GM12878 (cell line): Measurements from ENCODE around the gene APLP2. TPM values are rescaled to one million over a fixed set of nuclear protein-coding genes. Genes with fewer than 3 reads are reported as not detected.

Experiments
- ATAC-seq: fragments of 200-7000 bp; cut with Tn5 transposase; 3 replicates; pipeline ENCODE4 v1.9.1; 2020; ENCODE audit warnings: mild to moderate bottlenecking, moderate library complexity
- BruUV-seq: library from RNA; stranded (reverse); fragments of 400-500 nt; replicated peaks from 2 replicates; lab custom pipeline; 2021; lab: Mats Ljungman, UMichigan
- CTCF ChIA-PET: fragments of 300-600 bp; sonication (Branson Sonifier 250); formaldehyde crosslinking; extraction: SDS; loops from one replicate; lab custom pipeline; 2021; ENCODE audit warnings: inconsistent platforms; lab: Yijun Ruan, JAX
- POLR2A ChIA-PET: fragments of 350-600 bp; formaldehyde crosslinking; extraction: SDS; loops from one replicate; lab custom pipeline; 2021; ENCODE audit warnings: inconsistent platforms; lab: Charles Lee
- RAD21 ChIA-PET: fragments of 300-600 bp; sonication (Branson Sonifier 250); formaldehyde crosslinking; loops from one replicate; lab custom pipeline; 2023; ENCODE audit warnings: antibody characterized with exemption; ENCODE audit not compliant: unreplicated experiment; lab: Charles Lee
- SMC1A ChIA-PET: fragments of 300-600 bp; sonication (Branson Sonifier 250); formaldehyde crosslinking; loops from one replicate; lab custom pipeline; 2023; ENCODE audit not compliant: unreplicated experiment, uncharacterized antibody; lab: Charles Lee
- DNase-seq: peaks from one replicate; pipeline ENCODE4 v3.0.0-alpha.2; 2011; ENCODE audit warnings: low read depth, low spot score
- FAIRE-seq: peaks from 3 replicates; lab custom pipeline; 2011; peaks lifted over from hg19 to GRCh38; lab: Jason Lieb, UNC
- H2AFZ ChIP-seq: 2 replicates; pipeline ENCODE4 v1.6.0; 2011; ENCODE audit warnings: low read depth, low read length, control low read depth; ENCODE audit not compliant: control insufficient read depth
- H3K27ac ChIP-seq: 2 replicates; pipeline ENCODE4 v1.5.1; 2011; ENCODE audit warnings: control low read depth; ENCODE audit not compliant: control insufficient read depth, insufficient read depth
- H3K27me3 ChIP-seq, 2 experiments: replicated peaks in 1 of 2; 2 replicates each; pipeline versions ENCODE4 v1.6.0 to v1.6.1; 2011; ENCODE audit warnings: low read length in 1 of 2; ENCODE audit not compliant: control insufficient read depth in 2 of 2, insufficient read depth in 2 of 2
- H3K36me3 ChIP-seq, 2 experiments: 2 replicates each; pipeline ENCODE4 v1.5.1; 2011; ENCODE audit warnings: low read length in 1 of 2; ENCODE audit not compliant: control insufficient read depth in 2 of 2, insufficient read depth in 2 of 2
- H3K4me1 ChIP-seq: 2 replicates; pipeline ENCODE4 v1.6.1; 2011; ENCODE audit warnings: mild to moderate bottlenecking, low read length, moderate library complexity, mixed read lengths; ENCODE audit not compliant: control insufficient read depth, insufficient read depth
- H3K4me2 ChIP-seq: 2 replicates; pipeline ENCODE4 v1.6.0; 2011; ENCODE audit warnings: control low read depth; ENCODE audit not compliant: control insufficient read depth, insufficient read depth
- H3K4me3 ChIP-seq: fragments of 200-600 bp; sonication (generic); 2 replicates; pipeline ENCODE4 v1.5.1; 2016
- H3K79me2 ChIP-seq: 2 replicates; pipeline ENCODE4 v1.6.0; 2011; ENCODE audit warnings: low read length; ENCODE audit not compliant: control insufficient read depth, insufficient read depth
- H3K9ac ChIP-seq: 2 replicates; pipeline ENCODE4 v1.8.0; 2011; ENCODE audit warnings: low read length, control low read depth, mixed read lengths; ENCODE audit not compliant: control insufficient read depth, insufficient read depth
- H3K9me3 ChIP-seq: replicated peaks from 3 replicates; pipeline ENCODE4 v1.5.1; 2011; ENCODE audit warnings: mild to moderate bottlenecking, low read length; ENCODE audit not compliant: control insufficient read depth, insufficient read depth
- H4K20me1 ChIP-seq: 2 replicates; pipeline ENCODE4 v1.6.0; 2011; ENCODE audit not compliant: control insufficient read depth, insufficient read depth
- ATF2 ChIP-seq: IDR thresholded peaks from 2 replicates; pipeline ENCODE4 v1.6.1; 2012; ENCODE audit warnings: low read length, inconsistent platforms
- BCL3 ChIP-seq: IDR thresholded peaks from 2 replicates; pipeline ENCODE4 v1.6.1; 2011; ENCODE audit warnings: borderline replicate concordance, low read depth, mild to moderate bottlenecking, moderate library complexity, low read length; ENCODE audit not compliant: insufficient read depth, poor library complexity, severe bottlenecking
- CHD2 ChIP-seq: IDR thresholded peaks from 2 replicates; pipeline ENCODE4 v1.6.1; 2011; ENCODE audit warnings: low read depth, low read length, improper control_type of control experiment, borderline replicate concordance
- HDAC2 ChIP-seq: fragments of 200-600 bp; sonication (generic); IDR thresholded peaks from 2 replicates; pipeline ENCODE4 v1.6.1; 2017
- IKZF1 ChIP-seq: fragments of 450-650 bp; conservative IDR thresholded peaks from 2 replicates; pipeline ENCODE4 v1.6.1; 2017; ENCODE audit warnings: antibody characterized with exemption, mild to moderate bottlenecking
- JUNB ChIP-seq: IDR thresholded peaks from 2 replicates; pipeline ENCODE4 v1.6.1; 2016; ENCODE audit warnings: antibody characterized with exemption, mild to moderate bottlenecking
- MEF2A ChIP-seq: IDR thresholded peaks from 2 replicates; pipeline ENCODE4 v1.6.1; 2011; ENCODE audit warnings: low read depth, mild to moderate bottlenecking, low read length, moderate library complexity; ENCODE audit not compliant: insufficient read depth
- MTA2 ChIP-seq: fragments of 450-650 bp; IDR thresholded peaks from 2 replicates; pipeline ENCODE4 v1.6.1; 2016; ENCODE audit warnings: low read depth, mild to moderate bottlenecking, moderate library complexity
- MYB ChIP-seq: fragments of 150-350 bp; IDR thresholded peaks from 2 replicates; pipeline ENCODE4 v1.6.1; 2014; ENCODE audit warnings: mild to moderate bottlenecking, low read depth, low read length, borderline replicate concordance
- NR2F1 ChIP-seq: fragments of 450-650 bp; conservative IDR thresholded peaks from 2 replicates; pipeline ENCODE4 v1.6.1; 2017; ENCODE audit warnings: mild to moderate bottlenecking
- PRDM15 ChIP-seq: fragments of 450-650 bp; formaldehyde crosslinking; IDR thresholded peaks from 2 replicates; pipeline ENCODE4 v1.4.0; 2020; ENCODE audit warnings: mild to moderate bottlenecking, moderate library complexity
- SMARCA5 ChIP-seq: fragments of 450-650 bp; IDR thresholded peaks from 2 replicates; pipeline ENCODE4 v1.6.1; 2017; ENCODE audit warnings: mild to moderate bottlenecking
- ZNF622 ChIP-seq: fragments of 450-650 bp; IDR thresholded peaks from 2 replicates; pipeline ENCODE4 v1.6.1; 2017; ENCODE audit warnings: mild to moderate bottlenecking, inconsistent platforms
- WGBS: methylation state at CpG from one replicate; pipeline ENCODE4 v1.1.6; 2016; ENCODE audit warnings: low lambda C conversion rate; ENCODE audit not compliant: insufficient replicate concordance, insufficient coverage; ENCODE audit errors: missing lambda C conversion rate; 5-methylcytosine and 5-hydroxymethylcytosine counted together
- in situ Hi-C: fragments of 300-500 bp; cut with MboI; formaldehyde crosslinking; loops from 9 replicates; pipeline ENCODE4 v1.14.3; 2018; ENCODE audit warnings: mixed read lengths
- intact Hi-C: fragments of 100-400 bp; cut with micrococcal nuclease; formaldehyde crosslinking; loops from one replicate; pipeline ENCODE4 v1.14.2; 2022; ENCODE audit not compliant: unreplicated experiment
- polyA plus RNA-seq, 11 experiments: library from polyadenylated mRNA; depleted of rRNA in 4 of 11; unstranded in 6 of 11; stranded (reverse) in 5 of 11; fragments of >200 nt; fragmentation: Nextera tagmentation in 4 of 11; fragmentation: Illumina TruSeq in 1 of 11; extraction: Ambion mirVana in 4 of 11; extraction: Trizol in 1 of 11; gene quantifications; 1 replicate in 1 of 11; 2 replicates in 10 of 11; pipeline versions ENCODE4 v1.2.1 to v1.2.3, GENCODE V29; 2011 to 2016; ENCODE audit warnings: inconsistent platforms in 2 of 11, missing spikeins in 2 of 11, low read depth in 1 of 11
- total RNA-seq, 4 experiments: library from RNA; depleted of rRNA in 3 of 4; stranded (reverse); fragments of >200 nt in 3 of 4; fragmentation: Illumina TruSeq in 1 of 4; extraction: Trizol in 1 of 4; gene quantifications; 2 replicates each; pipeline versions ENCODE4 v1.2.1 to v1.2.3, GENCODE V29; 2013 to 2021
- TF ChIP-seq, protein P1 (sequence below): fragments of 450-650 bp; IDR thresholded peaks from 2 replicates; pipeline ENCODE4 v1.6.1; 2017; ENCODE audit warnings: mild to moderate bottlenecking, moderate library complexity

Gene APLP2
- total and polyA plus RNA-seq, 10 of the 15 experiments (the other 5 are each of a cell fraction or from before 2014, with no cell fraction given): 2.3 to 38.8 (median 21.3) TPM

- RAD21 ChIA-PET: no interaction called here
- FAIRE-seq: no peak
- in situ Hi-C loops: no loop called here
- Histone ChIP-seq H3K4me3 (no peak overlapping the region), H3K27me3 (no peaks in the 10 kb centered on the region), H3K9ac (no peak overlapping the region), H4K20me1 (no peaks in the 10 kb centered on the region), H3K4me1 (peaks cover 59% of the 10 kb centered on the region), H3K79me2 (no peaks in the 10 kb centered on the region), H3K4me2 (no peak overlapping the region), H3K9me3 (no peaks in the 10 kb centered on the region; the same call in 2 of the 3 replicates), H2AFZ (no peak overlapping the region), H3K36me3 (no peaks in the 10 kb centered on the region), H3K27ac (no peak overlapping the region)
- POLR2A ChIA-PET: no interaction called here
- CTCF ChIA-PET: interaction anchor here (1.2 to 3.3 kb wide), 3 partner anchors 11 to 233 kb away, joined by 4 to 10 read pairs (median 4); partner anchors contain the start of gene ST14
- DNase-seq: no peak
- ATAC-seq: no peak; the same call in 2 of the 3 replicates
- WGBS: 67% methylated on average over 12 of the region's 12 CpGs
- BruUV-seq: no TSS peak
- SMC1A ChIA-PET: interaction anchor here (0.8 to 5.0 kb wide), 4 partner anchors 10 to 27 kb away, joined by 3 to 33 read pairs (median 8); partner anchors contain the start of gene ST14
- intact Hi-C loops: loop anchor here (5.0 kb wide), 1 partner anchor 33 kb away; no protein-coding TSS in a partner anchor
- TF ChIP-seq, protein P1, sequence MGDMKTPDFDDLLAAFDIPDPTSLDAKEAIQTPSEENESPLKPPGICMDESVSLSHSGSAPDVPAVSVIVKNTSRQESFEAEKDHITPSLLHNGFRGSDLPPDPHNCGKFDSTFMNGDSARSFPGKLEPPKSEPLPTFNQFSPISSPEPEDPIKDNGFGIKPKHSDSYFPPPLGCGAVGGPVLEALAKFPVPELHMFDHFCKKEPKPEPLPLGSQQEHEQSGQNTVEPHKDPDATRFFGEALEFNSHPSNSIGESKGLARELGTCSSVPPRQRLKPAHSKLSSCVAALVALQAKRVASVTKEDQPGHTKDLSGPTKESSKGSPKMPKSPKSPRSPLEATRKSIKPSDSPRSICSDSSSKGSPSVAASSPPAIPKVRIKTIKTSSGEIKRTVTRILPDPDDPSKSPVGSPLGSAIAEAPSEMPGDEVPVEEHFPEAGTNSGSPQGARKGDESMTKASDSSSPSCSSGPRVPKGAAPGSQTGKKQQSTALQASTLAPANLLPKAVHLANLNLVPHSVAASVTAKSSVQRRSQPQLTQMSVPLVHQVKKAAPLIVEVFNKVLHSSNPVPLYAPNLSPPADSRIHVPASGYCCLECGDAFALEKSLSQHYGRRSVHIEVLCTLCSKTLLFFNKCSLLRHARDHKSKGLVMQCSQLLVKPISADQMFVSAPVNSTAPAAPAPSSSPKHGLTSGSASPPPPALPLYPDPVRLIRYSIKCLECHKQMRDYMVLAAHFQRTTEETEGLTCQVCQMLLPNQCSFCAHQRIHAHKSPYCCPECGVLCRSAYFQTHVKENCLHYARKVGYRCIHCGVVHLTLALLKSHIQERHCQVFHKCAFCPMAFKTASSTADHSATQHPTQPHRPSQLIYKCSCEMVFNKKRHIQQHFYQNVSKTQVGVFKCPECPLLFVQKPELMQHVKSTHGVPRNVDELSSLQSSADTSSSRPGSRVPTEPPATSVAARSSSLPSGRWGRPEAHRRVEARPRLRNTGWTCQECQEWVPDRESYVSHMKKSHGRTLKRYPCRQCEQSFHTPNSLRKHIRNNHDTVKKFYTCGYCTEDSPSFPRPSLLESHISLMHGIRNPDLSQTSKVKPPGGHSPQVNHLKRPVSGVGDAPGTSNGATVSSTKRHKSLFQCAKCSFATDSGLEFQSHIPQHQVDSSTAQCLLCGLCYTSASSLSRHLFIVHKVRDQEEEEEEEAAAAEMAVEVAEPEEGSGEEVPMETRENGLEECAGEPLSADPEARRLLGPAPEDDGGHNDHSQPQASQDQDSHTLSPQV: no peak
- TF ChIP-seq MEF2A (no peak), ZNF622 (no peak), HDAC2 (no peak), IKZF1 (no peak), PRDM15 (CRISPR knock-in tag) (no peak), BCL3 (no peak), CHD2 (no peak), SMARCA5 (peak; percentile 41; the same call in 1 of the 2 replicates), MYB (no peak), MTA2 (peak; percentile 74), NR2F1 (peak; percentile 72), JUNB (peak; percentile 50), ATF2 (no peak)
Observed at GRCh38 chr11:130148796-130149326, 79.2 kb downstream of the APLP2 start.
